Endothelial cell of umbilical vein (primary cell): ENCODE measurements around the gene PAEP. TPM values are rescaled to one million over a fixed set of nuclear protein-coding genes. Genes with fewer than 3 reads are reported as not detected.

Source experiments
- BruUV-seq: library from RNA; stranded (reverse); fragments of 400-500 nt; replicated peaks from 2 replicates; lab custom pipeline; 2021; lab: Mats Ljungman, UMichigan
- CTCF ChIA-PET: fragments of 300-600, 350-600 bp; sonication (Branson Sonifier 250); formaldehyde crosslinking; loops from one replicate; lab custom pipeline; 2021; ENCODE audit warnings: antibody characterized with exemption, inconsistent platforms; lab: Charles Lee
- POLR2A ChIA-PET: fragments of 300-600, 350-600 bp; sonication (Branson Sonifier 250); formaldehyde crosslinking; loops from one replicate; lab custom pipeline; 2021; ENCODE audit warnings: antibody characterized with exemption, inconsistent platforms; lab: Charles Lee
- DNase-seq: peaks from one replicate; pipeline ENCODE4 v3.0.0-alpha.2; 2011; ENCODE audit warnings: low read depth, low spot score
- FAIRE-seq: peaks from 2 replicates; lab custom pipeline; 2011; peaks lifted over from hg19 to GRCh38; lab: Jason Lieb, UNC
- H2AFZ ChIP-seq: 2 replicates; pipeline ENCODE4 v1.6.0; 2012; ENCODE audit warnings: low read depth, low read length, control low read depth, inconsistent platforms
- H3K27ac ChIP-seq: 2 replicates; pipeline ENCODE4 v1.5.1; 2011; ENCODE audit warnings: low read depth, mild to moderate bottlenecking, control low read depth, low read length, moderate library complexity; ENCODE audit not compliant: insufficient read depth
- H3K27me3 ChIP-seq, 2 experiments: 2 replicates each; pipeline versions ENCODE4 v1.6.0 to v1.6.1; 2011; ENCODE audit warnings: low read length in 2 of 2, mixed read lengths in 1 of 2; ENCODE audit not compliant: control insufficient read depth in 2 of 2, insufficient read depth in 2 of 2
- H3K36me3 ChIP-seq, 2 experiments: 2 replicates in 1 of 2; 3 replicates in 1 of 2; pipeline ENCODE4 v1.5.1; 2011; ENCODE audit warnings: low read length in 2 of 2, mild to moderate bottlenecking in 1 of 2, moderate library complexity in 1 of 2; ENCODE audit not compliant: control insufficient read depth in 2 of 2, insufficient read depth in 2 of 2; ENCODE audit errors: extremely low read depth in 1 of 2
- H3K4me1 ChIP-seq: 3 replicates; pipeline ENCODE4 v1.5.1; 2011; ENCODE audit warnings: mild to moderate bottlenecking, low read length; ENCODE audit not compliant: control insufficient read depth, insufficient read depth; ENCODE audit errors: extremely low read depth
- H3K4me2 ChIP-seq: 2 replicates; pipeline ENCODE4 v1.6.1; 2011; ENCODE audit warnings: low read length, control low read depth, mixed read lengths; ENCODE audit not compliant: insufficient read depth
- H3K4me3 ChIP-seq, 3 experiments: fragments of 200-600 bp in 1 of 3; sonication (generic), shearing (Covaris generic) in 1 of 3; replicated peaks in 1 of 3; 2 replicates each; pipeline ENCODE4 v1.5.1; 2011 to 2016; ENCODE audit warnings: control low read depth in 3 of 3, low read length in 3 of 3, mild to moderate bottlenecking in 2 of 3, inconsistent platforms in 1 of 3, low read depth in 1 of 3, moderate library complexity in 1 of 3; ENCODE audit not compliant: insufficient read depth in 1 of 3
- H3K79me2 ChIP-seq: 2 replicates; pipeline ENCODE4 v1.6.0; 2012; ENCODE audit warnings: low read length, inconsistent platforms; ENCODE audit not compliant: control insufficient read depth, insufficient read depth
- H3K9ac ChIP-seq: replicated peaks from 2 replicates; pipeline ENCODE3; 2011; ENCODE audit warnings: low read length, control low read depth; ENCODE audit not compliant: insufficient read depth; ENCODE audit errors: extremely low read depth
- H3K9me1 ChIP-seq: replicated peaks from 3 replicates; pipeline ENCODE4 v1.6.0; 2011; ENCODE audit warnings: mild to moderate bottlenecking, low read length; ENCODE audit not compliant: control insufficient read depth, insufficient read depth; ENCODE audit errors: extremely low read depth
- H3K9me3 ChIP-seq: replicated peaks from 2 replicates; pipeline ENCODE4 v1.5.1; 2012; ENCODE audit warnings: low read length, inconsistent platforms; ENCODE audit not compliant: control insufficient read depth, insufficient read depth
- H4K20me1 ChIP-seq: replicated peaks from 2 replicates; pipeline ENCODE3; 2011; ENCODE audit warnings: mild to moderate bottlenecking, low read length; ENCODE audit not compliant: control insufficient read depth, insufficient read depth; ENCODE audit errors: extremely low read depth
- EZH2 ChIP-seq: IDR thresholded peaks from 2 replicates; pipeline ENCODE4 v1.6.1; 2012; ENCODE audit warnings: borderline replicate concordance, low read depth, mild to moderate bottlenecking, moderate library complexity, low read length, inconsistent platforms; ENCODE audit not compliant: severe bottlenecking
- FOS ChIP-seq: IDR thresholded peaks from 2 replicates; pipeline ENCODE4 v1.6.1; 2011; ENCODE audit warnings: mild to moderate bottlenecking, low read length, moderate library complexity, borderline replicate concordance; ENCODE audit not compliant: insufficient read depth
- GATA2 ChIP-seq: IDR thresholded peaks from 2 replicates; pipeline ENCODE4 v1.7.0; 2011; ENCODE audit warnings: low read depth, mild to moderate bottlenecking, moderate library complexity, mixed read lengths, low read length; ENCODE audit not compliant: insufficient read length, insufficient read depth
- JUN ChIP-seq: IDR thresholded peaks from 2 replicates; pipeline ENCODE4 v1.6.1; 2011; ENCODE audit warnings: borderline replicate concordance, low read depth; ENCODE audit not compliant: insufficient read length, insufficient read depth
- MYC ChIP-seq: IDR thresholded peaks from one replicate; pipeline ENCODE4 v1.6.1; 2011; ENCODE audit warnings: mild to moderate bottlenecking, low read depth, low read length
- POLR2A ChIP-seq: IDR thresholded peaks from 2 replicates; pipeline ENCODE4 v1.6.1; 2012; ENCODE audit warnings: low read depth, mild to moderate bottlenecking, control low read depth, low read length
- POLR2AphosphoS5 ChIP-seq: IDR thresholded peaks from 2 replicates; pipeline ENCODE4 v1.6.1; 2012; ENCODE audit warnings: low read depth, mild to moderate bottlenecking, control low read depth, low read length, moderate library complexity; ENCODE audit not compliant: insufficient read depth
- dilution Hi-C: fragments of 300-500 bp; cut with MboI; formaldehyde crosslinking; loops from one replicate; pipeline ENCODE4 v1.15.0; 2019; ENCODE audit warnings: low sequenced_read_pairs; ENCODE audit not compliant: extremely low pct_ligation_motif_present
- intact Hi-C: fragments of 100-400 bp; cut with micrococcal nuclease; formaldehyde crosslinking; loops from one replicate; pipeline ENCODE4 v1.10.0; 2022
- polyA plus RNA-seq, 4 experiments: library from polyadenylated mRNA; depleted of rRNA in 3 of 4; stranded (reverse) in 3 of 4; unstranded in 1 of 4; fragments of >200 nt; gene quantifications; 2 replicates each; pipeline versions ENCODE4 v1.2.1 to v1.2.3, GENCODE V29; 2011 to 2012; ENCODE audit warnings: missing spikeins in 1 of 4
- total RNA-seq: library from RNA; stranded (reverse); gene quantifications from 2 replicates; pipeline ENCODE4 v1.2.3, GENCODE V29; 2021
- TF ChIP-seq, protein P1 (sequence below), 2 donors: IDR thresholded peaks; 1 replicate in 1 of 2; 2 replicates in 1 of 2; pipeline ENCODE4 v1.5.1; 2011; ENCODE audit warnings: low read length in 2 of 2, mild to moderate bottlenecking in 2 of 2, moderate library complexity in 2 of 2, control low read depth in 1 of 2, inconsistent platforms in 1 of 2, low read depth in 1 of 2; ENCODE audit not compliant: insufficient read depth in 1 of 2; ENCODE audit errors: extremely low read depth in 1 of 2
- TF ChIP-seq, protein P2 (sequence below): IDR thresholded peaks from 2 replicates; pipeline ENCODE4 v1.6.1; 2011; ENCODE audit not compliant: insufficient read depth, insufficient read length

PAEP gene
- total and polyA plus RNA-seq, 2 donors (not counting 3 experiments of a cell fraction or from before 2014, with no cell fraction given): not detected

DNA sequence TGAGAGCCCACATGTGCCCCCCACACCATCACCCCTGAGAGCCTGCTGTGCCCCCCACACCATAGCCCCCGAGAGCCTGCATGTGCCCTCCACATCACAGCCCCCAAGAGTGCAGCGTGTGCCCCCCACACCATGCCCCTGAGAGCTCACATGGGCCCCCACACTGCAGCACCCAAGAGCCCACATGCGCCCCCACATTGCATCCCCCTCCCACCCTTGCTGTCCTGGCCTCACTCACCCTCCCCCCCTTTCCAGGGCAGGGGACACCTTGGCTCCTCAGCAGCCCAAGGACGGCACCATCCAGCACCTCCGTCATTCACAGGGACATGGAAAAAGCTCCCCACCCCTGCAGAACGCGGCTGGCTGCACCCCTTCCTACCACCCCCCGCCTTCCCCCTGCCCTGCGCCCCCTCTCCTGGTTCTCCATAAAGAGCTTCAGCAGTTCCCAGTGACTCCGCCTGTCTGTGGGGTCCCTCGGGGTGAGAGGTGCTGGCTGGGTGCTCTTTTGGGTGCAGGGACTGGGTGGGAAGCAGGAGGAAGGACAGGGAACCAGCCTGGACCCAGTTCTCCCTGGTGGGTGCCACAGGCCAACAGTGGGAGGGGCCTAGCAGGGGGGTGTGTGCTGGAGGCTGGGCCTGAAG, 35.3 kb upstream of the PAEP start:
- Histone ChIP-seq H3K36me3 (no peaks in the 10 kb centered on the region), H2AFZ (no peak overlapping the region), H3K9ac (no peak overlapping the region), H3K79me2 (no peaks in the 10 kb centered on the region), H3K9me1 (no peaks in the 10 kb centered on the region), H3K4me3 (no peak overlapping the region), H3K9me3 (no peaks in the 10 kb centered on the region), H4K20me1 (no peaks in the 10 kb centered on the region), H3K4me1 (no peaks in the 10 kb centered on the region), H3K4me2 (no peak overlapping the region), H3K27ac (no peak overlapping the region), H3K27me3 (no peaks in the 10 kb centered on the region)
- ChIA-PET CTCF (interaction anchor here (1.3 kb wide), 1 partner anchor 22 kb away, joined by 3 read pairs; no protein-coding TSS in a partner anchor), POLR2A (no interaction called here)
- no TSS peak for BruUV-seq
- no peak for DNase-seq
- intact Hi-C loops: no loop called here
- no peak for TF ChIP-seq JUN
- TF ChIP-seq FOS: no peak
- TF ChIP-seq POLR2AphosphoS5: no peak
- no peak for TF ChIP-seq EZH2
- TF ChIP-seq, protein P1, sequence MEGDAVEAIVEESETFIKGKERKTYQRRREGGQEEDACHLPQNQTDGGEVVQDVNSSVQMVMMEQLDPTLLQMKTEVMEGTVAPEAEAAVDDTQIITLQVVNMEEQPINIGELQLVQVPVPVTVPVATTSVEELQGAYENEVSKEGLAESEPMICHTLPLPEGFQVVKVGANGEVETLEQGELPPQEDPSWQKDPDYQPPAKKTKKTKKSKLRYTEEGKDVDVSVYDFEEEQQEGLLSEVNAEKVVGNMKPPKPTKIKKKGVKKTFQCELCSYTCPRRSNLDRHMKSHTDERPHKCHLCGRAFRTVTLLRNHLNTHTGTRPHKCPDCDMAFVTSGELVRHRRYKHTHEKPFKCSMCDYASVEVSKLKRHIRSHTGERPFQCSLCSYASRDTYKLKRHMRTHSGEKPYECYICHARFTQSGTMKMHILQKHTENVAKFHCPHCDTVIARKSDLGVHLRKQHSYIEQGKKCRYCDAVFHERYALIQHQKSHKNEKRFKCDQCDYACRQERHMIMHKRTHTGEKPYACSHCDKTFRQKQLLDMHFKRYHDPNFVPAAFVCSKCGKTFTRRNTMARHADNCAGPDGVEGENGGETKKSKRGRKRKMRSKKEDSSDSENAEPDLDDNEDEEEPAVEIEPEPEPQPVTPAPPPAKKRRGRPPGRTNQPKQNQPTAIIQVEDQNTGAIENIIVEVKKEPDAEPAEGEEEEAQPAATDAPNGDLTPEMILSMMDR (IDR thresholded peaks at IDR 0.05; ENCODE audit: extremely low read depth in 1 of 2, insufficient read depth in 1 of 2, low read depth in 1 of 2, low read length in 2 of 2): no peak
- no peak for TF ChIP-seq POLR2A
- TF ChIP-seq MYC: no peak
- TF ChIP-seq GATA2: no peak
- TF ChIP-seq, protein P2, sequence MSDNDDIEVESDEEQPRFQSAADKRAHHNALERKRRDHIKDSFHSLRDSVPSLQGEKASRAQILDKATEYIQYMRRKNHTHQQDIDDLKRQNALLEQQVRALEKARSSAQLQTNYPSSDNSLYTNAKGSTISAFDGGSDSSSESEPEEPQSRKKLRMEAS: no peak
- dilution Hi-C loops: no loop called here
- no peak for FAIRE-seq
